Epithelial cell of esophagus (primary cell): ENCODE results near the gene CALY.

Experiments used
- DNase-seq: peaks from one replicate; pipeline ENCODE4 v3.0.0; 2010; ENCODE audit warnings: low read depth
- H3K4me3 ChIP-seq: 2 replicates; pipeline ENCODE4 v1.5.1; 2011; ENCODE audit warnings: mild to moderate bottlenecking, low read length, control low read depth
- CTCF ChIP-seq: IDR thresholded peaks from 2 replicates; pipeline ENCODE4 v1.5.1; 2011; ENCODE audit warnings: low read depth, mild to moderate bottlenecking, low read length, control low read depth, inconsistent platforms; ENCODE audit not compliant: insufficient read depth; ENCODE audit errors: missing control alignments

The CALY gene

GRCh38 chr10:133312769-133313145 lies 23.9 kb downstream of the CALY start:
- no peak overlapping the region for H3K4me3 ChIP-seq
- DNase-seq = no peak
- TF ChIP-seq CTCF = no peak

GRCh38 chr10:133312016-133312768 lies 24.5 kb downstream of the CALY start:
- no peak overlapping the region for H3K4me3 ChIP-seq
- TF ChIP-seq CTCF = no peak
- no peak for DNase-seq

GRCh38 chr10:133311570-133311969 lies 25.1 kb downstream of the CALY start:
- no peak for TF ChIP-seq CTCF
- no peak for DNase-seq
- no peak overlapping the region for H3K4me3 ChIP-seq

- TF ChIP-seq CTCF = no peak
Measured at GRCh38 chr10:133310789-133311188, 25.9 kb downstream of the CALY start.

GRCh38 chr10:133310399-133310755 lies 26.3 kb downstream of the CALY start:
- H3K4me3 ChIP-seq = no peak overlapping the region
- no peak for DNase-seq
- no peak for TF ChIP-seq CTCF

More at GRCh38 chr10:133310789-133311188, 25.9 kb downstream of the CALY start:
- H3K4me3 ChIP-seq = no peak overlapping the region
- DNase-seq = no peak

- DNase-seq = no peak
- H3K4me3 ChIP-seq = no peak overlapping the region
- no peak for TF ChIP-seq CTCF
Measured at GRCh38 chr10:133309720-133310398, 26.8 kb downstream of the CALY start.

- TF ChIP-seq CTCF = no peak
Measured at GRCh38 chr10:133309100-133309719, 27.5 kb downstream of the CALY start.

More at GRCh38 chr10:133309100-133309719, 27.5 kb downstream of the CALY start:
- H3K4me3 ChIP-seq = peak overlapping the region; percentile 85
- peak; percentile 95 for DNase-seq
